Neural progenitor cell (in vitro differentiated cells): ENCODE measurements around the gene MRPL32. TPM values are rescaled to one million over a fixed set of nuclear protein-coding genes. Genes with fewer than 3 reads are reported as not detected.
A peak's percentile ranks its signal among the peaks of the same experiment; 100 is the strongest.

Experiments used
- DNase-seq: peaks from one replicate; pipeline ENCODE4 v3.0.0-alpha.2; 2016; ENCODE audit warnings: low spot score
- H2AFZ ChIP-seq: fragments of 200-600 bp; sonication (generic); replicated peaks from 2 replicates; pipeline ENCODE4 v1.6.1; 2016; ENCODE audit warnings: antibody characterized with exemption
- H3F3A ChIP-seq: fragments of 200-600 bp; sonication (generic); 2 replicates; pipeline ENCODE4 v1.6.1; 2016; ENCODE audit warnings: antibody characterized with exemption, low read depth
- H3K27ac ChIP-seq: fragments of 200-600 bp; sonication (generic); 2 replicates; pipeline ENCODE4 v1.5.1; 2016; ENCODE audit warnings: mild to moderate bottlenecking
- H3K27me3 ChIP-seq: fragments of 200-600 bp; sonication (generic); 2 replicates; pipeline ENCODE4 v1.6.1; 2016; ENCODE audit warnings: mild to moderate bottlenecking, moderate library complexity
- H3K36me3 ChIP-seq: fragments of 200-600 bp; sonication (generic); 2 replicates; pipeline ENCODE4 v1.5.1; 2016
- H3K4me1 ChIP-seq: fragments of 200-600 bp; sonication (generic); 2 replicates; pipeline ENCODE4 v1.6.1; 2016; ENCODE audit warnings: mixed run types
- H3K4me2 ChIP-seq: fragments of 200-600 bp; sonication (generic); 2 replicates; pipeline ENCODE4 v1.6.1; 2016
- H3K4me3 ChIP-seq: fragments of 200-600 bp; sonication (generic); 2 replicates; pipeline ENCODE4 v1.5.1; 2016
- H3K79me2 ChIP-seq: fragments of 200-600 bp; sonication (generic); 2 replicates; pipeline ENCODE4 v1.6.1; 2016; ENCODE audit warnings: low read depth
- H3K9ac ChIP-seq: fragments of 200-600 bp; sonication (generic); 2 replicates; pipeline ENCODE4 v1.6.1; 2016
- H3K9me3 ChIP-seq: fragments of 200-600 bp; sonication (generic); 2 replicates; pipeline ENCODE4 v1.5.1; 2016; ENCODE audit warnings: low read depth
- H4K20me1 ChIP-seq: fragments of 200-600 bp; sonication (generic); 2 replicates; pipeline ENCODE4 v1.6.1; 2016; ENCODE audit warnings: low read depth
- H3K27ac Mint-ChIP-seq: 3 replicates; pipeline ENCODE4 v1.8.0; 2021; ENCODE audit warnings: mixed read lengths
- H3K27me3 Mint-ChIP-seq: 2 replicates; pipeline ENCODE4 v1.8.0; 2022; ENCODE audit warnings: low read depth, mild to moderate bottlenecking, inconsistent platforms, moderate library complexity, mixed read lengths; ENCODE audit not compliant: insufficient read depth
- H3K36me3 Mint-ChIP-seq: 3 replicates; pipeline ENCODE4 v1.8.0; 2021; ENCODE audit warnings: mixed read lengths
- H3K4me1 Mint-ChIP-seq: 3 replicates; pipeline ENCODE4 v1.8.0; 2021; ENCODE audit warnings: mixed read lengths
- H3K4me3 Mint-ChIP-seq: 3 replicates; pipeline ENCODE4 v1.8.0; 2021; ENCODE audit warnings: mild to moderate bottlenecking, moderate library complexity, mixed read lengths
- H3K9me3 Mint-ChIP-seq: 3 replicates; pipeline ENCODE4 v1.8.0; 2020; ENCODE audit warnings: mixed read lengths
- EZH2 ChIP-seq: fragments of 200-600 bp; sonication (generic); IDR thresholded peaks from 2 replicates; pipeline ENCODE4 v1.6.1; 2017; ENCODE audit warnings: antibody characterized with exemption, mild to moderate bottlenecking, moderate library complexity
- EZH2phosphoT487 ChIP-seq: fragments of 200-600 bp; sonication (generic); IDR thresholded peaks from 2 replicates; pipeline ENCODE4 v1.6.1; 2017; ENCODE audit warnings: antibody characterized with exemption
- total RNA-seq: library from RNA; depleted of rRNA; stranded (reverse); fragments of >200 nt; gene quantifications from 2 replicates; pipeline ENCODE4 v1.2.3, GENCODE V29; 2015; ENCODE audit warnings: low replicate concordance
- TF ChIP-seq, protein P1 (sequence below): fragments of 200-600 bp; sonication (generic); IDR thresholded peaks from 2 replicates; pipeline ENCODE4 v1.5.1; 2017; ENCODE audit warnings: antibody characterized with exemption, mild to moderate bottlenecking

The MRPL32 gene
- total RNA-seq, 1 donor from 2014 or later = 133 TPM

DNA sequence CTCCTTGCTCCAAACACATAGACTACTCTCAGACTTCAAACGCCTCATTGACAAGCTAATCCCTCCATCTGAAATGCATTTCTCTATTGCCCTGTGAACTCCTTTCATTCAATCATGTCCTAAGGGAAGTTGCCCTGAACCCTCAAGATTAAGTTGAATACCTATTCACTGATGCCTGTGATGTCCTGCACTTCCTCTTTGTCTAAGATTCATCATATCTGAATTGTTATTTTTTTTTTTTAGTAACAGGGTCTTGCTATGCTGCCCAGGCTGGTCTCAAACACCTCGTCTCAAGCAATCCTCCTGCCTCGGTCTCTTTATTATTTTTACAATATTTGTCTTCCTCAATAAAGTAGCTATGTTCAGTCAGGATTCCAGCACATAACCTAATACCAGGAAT lies 3.4 kb upstream of the MRPL32 start:
- Histone ChIP-seq H3K36me3 (peaks cover 16% of the 10 kb centered on the region), H4K20me1 (peaks cover 49% of the 10 kb centered on the region), H3K4me1 (peaks cover 15% of the 10 kb centered on the region), H3K27me3 (no peaks in the 10 kb centered on the region), H3K9ac (no peak overlapping the region), H3K4me2 (no peak overlapping the region), H3F3A (no peaks in the 10 kb centered on the region), H3K79me2 (peaks cover 79% of the 10 kb centered on the region), H3K4me3 (no peak overlapping the region), H3K9me3 (no peaks in the 10 kb centered on the region), H3K27ac (no peak overlapping the region), H2AFZ (no peak overlapping the region)
- H3K4me1 Mint-ChIP-seq = peaks cover 27% of the 10 kb centered on the region
- peaks cover 11% of the 10 kb centered on the region for H3K36me3 Mint-ChIP-seq
- no peak overlapping the region for H3K4me3 Mint-ChIP-seq
- TF ChIP-seq EZH2phosphoT487 = no peak
- TF ChIP-seq, protein P1, sequence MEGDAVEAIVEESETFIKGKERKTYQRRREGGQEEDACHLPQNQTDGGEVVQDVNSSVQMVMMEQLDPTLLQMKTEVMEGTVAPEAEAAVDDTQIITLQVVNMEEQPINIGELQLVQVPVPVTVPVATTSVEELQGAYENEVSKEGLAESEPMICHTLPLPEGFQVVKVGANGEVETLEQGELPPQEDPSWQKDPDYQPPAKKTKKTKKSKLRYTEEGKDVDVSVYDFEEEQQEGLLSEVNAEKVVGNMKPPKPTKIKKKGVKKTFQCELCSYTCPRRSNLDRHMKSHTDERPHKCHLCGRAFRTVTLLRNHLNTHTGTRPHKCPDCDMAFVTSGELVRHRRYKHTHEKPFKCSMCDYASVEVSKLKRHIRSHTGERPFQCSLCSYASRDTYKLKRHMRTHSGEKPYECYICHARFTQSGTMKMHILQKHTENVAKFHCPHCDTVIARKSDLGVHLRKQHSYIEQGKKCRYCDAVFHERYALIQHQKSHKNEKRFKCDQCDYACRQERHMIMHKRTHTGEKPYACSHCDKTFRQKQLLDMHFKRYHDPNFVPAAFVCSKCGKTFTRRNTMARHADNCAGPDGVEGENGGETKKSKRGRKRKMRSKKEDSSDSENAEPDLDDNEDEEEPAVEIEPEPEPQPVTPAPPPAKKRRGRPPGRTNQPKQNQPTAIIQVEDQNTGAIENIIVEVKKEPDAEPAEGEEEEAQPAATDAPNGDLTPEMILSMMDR = no peak
- no peak for TF ChIP-seq EZH2
- peaks cover 2% of the 10 kb centered on the region for H3K27me3 Mint-ChIP-seq
- no peak overlapping the region for H3K27ac Mint-ChIP-seq
- no peak for DNase-seq
- H3K9me3 Mint-ChIP-seq = no peaks in the 10 kb centered on the region

DNA sequence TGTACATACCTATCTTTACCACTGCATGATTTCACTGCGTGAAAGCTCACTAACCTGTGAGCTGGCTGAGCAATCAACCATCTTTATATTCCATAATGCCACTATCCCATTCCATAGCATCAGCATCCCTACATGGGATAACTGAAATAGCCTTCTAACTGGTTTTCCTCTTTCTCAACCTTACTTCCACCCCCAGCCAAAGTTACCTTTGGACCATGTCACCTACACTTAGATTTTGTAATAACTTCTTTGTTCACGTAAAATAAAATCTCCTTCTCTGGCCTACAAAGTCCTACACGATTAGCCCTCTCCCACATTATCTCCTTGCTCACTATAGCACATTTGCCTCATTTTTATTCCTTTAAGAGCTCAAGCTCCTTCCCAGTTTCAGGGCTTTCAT lies 2.7 kb upstream of the MRPL32 start:
- H3K4me3 ChIP-seq = no peak overlapping the region

DNA sequence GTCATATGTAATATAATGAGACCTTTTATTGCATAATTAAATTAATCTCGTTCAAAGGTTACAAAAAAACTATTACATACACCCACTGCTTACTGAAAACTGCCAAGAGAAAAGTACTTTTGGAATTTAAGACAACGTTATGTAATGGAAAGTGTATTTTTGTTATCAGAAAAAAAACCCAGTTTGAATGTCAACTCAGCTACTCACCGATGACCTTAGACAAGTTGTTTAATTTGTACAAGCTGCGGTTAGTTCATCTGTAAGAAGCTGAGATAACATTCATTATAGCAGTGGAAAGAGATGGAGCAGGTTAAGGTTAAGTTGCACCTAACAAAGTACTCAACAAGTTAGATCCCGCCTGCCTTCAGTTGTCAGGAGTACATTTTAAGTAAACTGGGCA lies 1.3 kb upstream of the MRPL32 start:
- TF ChIP-seq, protein P1 = no peak
- TF ChIP-seq EZH2phosphoT487 (no peak), EZH2 (no peak)
- no peaks in the 10 kb centered on the region for H3F3A ChIP-seq
- H3K4me1 ChIP-seq = peaks cover 15% of the 10 kb centered on the region
- H3K9me3 ChIP-seq = no peaks in the 10 kb centered on the region
- H4K20me1 ChIP-seq = peaks cover 50% of the 10 kb centered on the region
- no peak overlapping the region for H3K27ac Mint-ChIP-seq
- H3K4me3 Mint-ChIP-seq = peak overlapping the region; percentile 99
- H3K27me3 Mint-ChIP-seq = peaks cover 2% of the 10 kb centered on the region
- H3K4me3 ChIP-seq = peak overlapping the region; percentile 68
- no peaks in the 10 kb centered on the region for H3K9me3 Mint-ChIP-seq
- H3K9ac ChIP-seq = peak overlapping the region; percentile 89
- peaks cover 7% of the 10 kb centered on the region for H3K36me3 Mint-ChIP-seq
- H3K27me3 ChIP-seq = no peaks in the 10 kb centered on the region
- no peak overlapping the region for H3K27ac ChIP-seq
- H3K4me2 ChIP-seq = peak overlapping the region; percentile 92
- H3K36me3 ChIP-seq = peaks cover 14% of the 10 kb centered on the region
- peaks cover 97% of the 10 kb centered on the region for H3K79me2 ChIP-seq
- H3K4me1 Mint-ChIP-seq = peaks cover 27% of the 10 kb centered on the region
- DNase-seq = no peak
- H2AFZ ChIP-seq = no peak overlapping the region

More for the DNA sequence above, 2.7 kb upstream of the MRPL32 start:
- no peaks in the 10 kb centered on the region for H3K9me3 Mint-ChIP-seq
- H3K4me1 ChIP-seq = peaks cover 15% of the 10 kb centered on the region
- H3K27me3 Mint-ChIP-seq = peaks cover 2% of the 10 kb centered on the region
- TF ChIP-seq EZH2phosphoT487 = no peak
- TF ChIP-seq, protein P1 = no peak
- no peak for TF ChIP-seq EZH2
- peak overlapping the region; percentile 5 for H3K4me3 Mint-ChIP-seq
- no peaks in the 10 kb centered on the region for H3F3A ChIP-seq
- H3K27me3 ChIP-seq = no peaks in the 10 kb centered on the region
- H3K27ac ChIP-seq = no peak overlapping the region
- H2AFZ ChIP-seq = no peak overlapping the region
- H3K36me3 ChIP-seq = peaks cover 16% of the 10 kb centered on the region
- H3K9ac ChIP-seq = no peak overlapping the region
- H4K20me1 ChIP-seq = peaks cover 50% of the 10 kb centered on the region
- no peaks in the 10 kb centered on the region for H3K9me3 ChIP-seq
- no peak overlapping the region for H3K27ac Mint-ChIP-seq
- H3K4me1 Mint-ChIP-seq = peaks cover 27% of the 10 kb centered on the region
- peaks cover 86% of the 10 kb centered on the region for H3K79me2 ChIP-seq
- peaks cover 9% of the 10 kb centered on the region for H3K36me3 Mint-ChIP-seq
- DNase-seq = no peak
- peak overlapping the region; percentile 92 for H3K4me2 ChIP-seq
